Endothelial cell of umbilical vein (primary cell): ENCODE results near the gene ANP32A. TPM values are rescaled to one million over a fixed set of nuclear protein-coding genes. Genes with fewer than 3 reads are reported as not detected.
A peak's percentile ranks its signal among the peaks of the same experiment; 100 is the strongest.

Experiments
- BruUV-seq: library from RNA; stranded (reverse); fragments of 400-500 nt; replicated peaks from 2 replicates; lab custom pipeline; 2021; lab: Mats Ljungman, UMichigan
- CTCF ChIA-PET: fragments of 300-600, 350-600 bp; sonication (Branson Sonifier 250); formaldehyde crosslinking; loops from one replicate; lab custom pipeline; 2021; ENCODE audit warnings: antibody characterized with exemption, inconsistent platforms; lab: Charles Lee
- POLR2A ChIA-PET: fragments of 300-600, 350-600 bp; sonication (Branson Sonifier 250); formaldehyde crosslinking; loops from one replicate; lab custom pipeline; 2021; ENCODE audit warnings: antibody characterized with exemption, inconsistent platforms; lab: Charles Lee
- DNase-seq: peaks from one replicate; pipeline ENCODE4 v3.0.0-alpha.2; 2011; ENCODE audit warnings: low read depth, low spot score
- FAIRE-seq: peaks from 2 replicates; lab custom pipeline; 2011; peaks lifted over from hg19 to GRCh38; lab: Jason Lieb, UNC
- H2AFZ ChIP-seq: 2 replicates; pipeline ENCODE4 v1.6.0; 2012; ENCODE audit warnings: low read depth, low read length, control low read depth, inconsistent platforms
- H3K27ac ChIP-seq: 2 replicates; pipeline ENCODE4 v1.5.1; 2011; ENCODE audit warnings: low read depth, mild to moderate bottlenecking, control low read depth, low read length, moderate library complexity; ENCODE audit not compliant: insufficient read depth
- H3K27me3 ChIP-seq, 2 experiments: 2 replicates each; pipeline versions ENCODE4 v1.6.0 to v1.6.1; 2011; ENCODE audit warnings: low read length in 2 of 2, mixed read lengths in 1 of 2; ENCODE audit not compliant: control insufficient read depth in 2 of 2, insufficient read depth in 2 of 2
- H3K36me3 ChIP-seq, 2 experiments: 2 replicates in 1 of 2; 3 replicates in 1 of 2; pipeline ENCODE4 v1.5.1; 2011; ENCODE audit warnings: low read length in 2 of 2, mild to moderate bottlenecking in 1 of 2, moderate library complexity in 1 of 2; ENCODE audit not compliant: control insufficient read depth in 2 of 2, insufficient read depth in 2 of 2; ENCODE audit errors: extremely low read depth in 1 of 2
- H3K4me1 ChIP-seq: 3 replicates; pipeline ENCODE4 v1.5.1; 2011; ENCODE audit warnings: mild to moderate bottlenecking, low read length; ENCODE audit not compliant: control insufficient read depth, insufficient read depth; ENCODE audit errors: extremely low read depth
- H3K4me2 ChIP-seq: 2 replicates; pipeline ENCODE4 v1.6.1; 2011; ENCODE audit warnings: low read length, control low read depth, mixed read lengths; ENCODE audit not compliant: insufficient read depth
- H3K4me3 ChIP-seq, 3 experiments: fragments of 200-600 bp in 1 of 3; sonication (generic), shearing (Covaris generic) in 1 of 3; replicated peaks in 1 of 3; 2 replicates each; pipeline ENCODE4 v1.5.1; 2011 to 2016; ENCODE audit warnings: control low read depth in 3 of 3, low read length in 3 of 3, mild to moderate bottlenecking in 2 of 3, inconsistent platforms in 1 of 3, low read depth in 1 of 3, moderate library complexity in 1 of 3; ENCODE audit not compliant: insufficient read depth in 1 of 3
- H3K79me2 ChIP-seq: 2 replicates; pipeline ENCODE4 v1.6.0; 2012; ENCODE audit warnings: low read length, inconsistent platforms; ENCODE audit not compliant: control insufficient read depth, insufficient read depth
- H3K9ac ChIP-seq: replicated peaks from 2 replicates; pipeline ENCODE3; 2011; ENCODE audit warnings: low read length, control low read depth; ENCODE audit not compliant: insufficient read depth; ENCODE audit errors: extremely low read depth
- H3K9me1 ChIP-seq: replicated peaks from 3 replicates; pipeline ENCODE4 v1.6.0; 2011; ENCODE audit warnings: mild to moderate bottlenecking, low read length; ENCODE audit not compliant: control insufficient read depth, insufficient read depth; ENCODE audit errors: extremely low read depth
- H3K9me3 ChIP-seq: replicated peaks from 2 replicates; pipeline ENCODE4 v1.5.1; 2012; ENCODE audit warnings: low read length, inconsistent platforms; ENCODE audit not compliant: control insufficient read depth, insufficient read depth
- H4K20me1 ChIP-seq: replicated peaks from 2 replicates; pipeline ENCODE3; 2011; ENCODE audit warnings: mild to moderate bottlenecking, low read length; ENCODE audit not compliant: control insufficient read depth, insufficient read depth; ENCODE audit errors: extremely low read depth
- CTCF ChIP-seq, 2 donors: IDR thresholded peaks; 1 replicate in 1 of 2; 2 replicates in 1 of 2; pipeline ENCODE4 v1.5.1; 2011; ENCODE audit warnings: low read length in 2 of 2, mild to moderate bottlenecking in 2 of 2, moderate library complexity in 2 of 2, control low read depth in 1 of 2, inconsistent platforms in 1 of 2, low read depth in 1 of 2; ENCODE audit not compliant: insufficient read depth in 1 of 2; ENCODE audit errors: extremely low read depth in 1 of 2
- EZH2 ChIP-seq: IDR thresholded peaks from 2 replicates; pipeline ENCODE4 v1.6.1; 2012; ENCODE audit warnings: borderline replicate concordance, low read depth, mild to moderate bottlenecking, moderate library complexity, low read length, inconsistent platforms; ENCODE audit not compliant: severe bottlenecking
- FOS ChIP-seq: IDR thresholded peaks from 2 replicates; pipeline ENCODE4 v1.6.1; 2011; ENCODE audit warnings: mild to moderate bottlenecking, low read length, moderate library complexity, borderline replicate concordance; ENCODE audit not compliant: insufficient read depth
- GATA2 ChIP-seq: IDR thresholded peaks from 2 replicates; pipeline ENCODE4 v1.7.0; 2011; ENCODE audit warnings: low read depth, mild to moderate bottlenecking, moderate library complexity, mixed read lengths, low read length; ENCODE audit not compliant: insufficient read length, insufficient read depth
- JUN ChIP-seq: IDR thresholded peaks from 2 replicates; pipeline ENCODE4 v1.6.1; 2011; ENCODE audit warnings: borderline replicate concordance, low read depth; ENCODE audit not compliant: insufficient read length, insufficient read depth
- MAX ChIP-seq: IDR thresholded peaks from 2 replicates; pipeline ENCODE4 v1.6.1; 2011; ENCODE audit not compliant: insufficient read depth, insufficient read length
- POLR2A ChIP-seq: IDR thresholded peaks from 2 replicates; pipeline ENCODE4 v1.6.1; 2012; ENCODE audit warnings: low read depth, mild to moderate bottlenecking, control low read depth, low read length
- POLR2AphosphoS5 ChIP-seq: IDR thresholded peaks from 2 replicates; pipeline ENCODE4 v1.6.1; 2012; ENCODE audit warnings: low read depth, mild to moderate bottlenecking, control low read depth, low read length, moderate library complexity; ENCODE audit not compliant: insufficient read depth
- dilution Hi-C: fragments of 300-500 bp; cut with MboI; formaldehyde crosslinking; loops from one replicate; pipeline ENCODE4 v1.15.0; 2019; ENCODE audit warnings: low sequenced_read_pairs; ENCODE audit not compliant: extremely low pct_ligation_motif_present
- intact Hi-C: fragments of 100-400 bp; cut with micrococcal nuclease; formaldehyde crosslinking; loops from one replicate; pipeline ENCODE4 v1.10.0; 2022
- polyA plus RNA-seq, 4 experiments: library from polyadenylated mRNA; depleted of rRNA in 3 of 4; stranded (reverse) in 3 of 4; unstranded in 1 of 4; fragments of >200 nt; gene quantifications; 2 replicates each; pipeline versions ENCODE4 v1.2.1 to v1.2.3, GENCODE V29; 2011 to 2012; ENCODE audit warnings: missing spikeins in 1 of 4
- total RNA-seq: library from RNA; stranded (reverse); gene quantifications from 2 replicates; pipeline ENCODE4 v1.2.3, GENCODE V29; 2021

ANP32A gene
- total and polyA plus RNA-seq, 2 donors (not counting 3 experiments of a cell fraction or from before 2014, with no cell fraction given), result 37.9 to 169 TPM

- Histone ChIP-seq H3K9ac (no peak overlapping the region), H3K4me1 (peaks cover 14% of the 10 kb centered on the region), H2AFZ (no peak overlapping the region), H3K9me3 (no peaks in the 10 kb centered on the region), H3K9me1 (no peaks in the 10 kb centered on the region), H3K4me3 (no peak overlapping the region), H4K20me1 (no peaks in the 10 kb centered on the region), H3K79me2 (no peaks in the 10 kb centered on the region), H3K27me3 (no peaks in the 10 kb centered on the region), H3K36me3 (peaks cover 14 to 38% of the 10 kb centered on the region in 2 experiments), H3K27ac (peak overlapping the region; percentile 68), H3K4me2 (no peak overlapping the region)
- DNase-seq (no peak), FAIRE-seq (no peak)
- ChIA-PET POLR2A (no interaction called here), CTCF (interaction anchor here (1.1 to 3.5 kb wide), 4 partner anchors 46 to 93 kb away, joined by 3 to 45 read pairs (median 9); no protein-coding TSS in a partner anchor)
- dilution Hi-C loops (no loop called here), intact Hi-C loops (loop anchor here (1.0 to 2.0 kb wide), 4 partner anchors 13 to 93 kb away; no protein-coding TSS in a partner anchor)
- no TSS peak for BruUV-seq
- TF ChIP-seq GATA2 (no peak), POLR2A (no peak), JUN (no peak), POLR2AphosphoS5 (no peak), FOS (no peak), CTCF (IDR thresholded peaks at IDR 0.05; ENCODE audit: extremely low read depth in 1 of 2, insufficient read depth in 1 of 2, low read depth in 1 of 2, low read length in 2 of 2) (no peak), EZH2 (no peak), MAX (no peak)
Measured at GRCh38 chr15:68782589-68783161, 38.0 kb downstream of the ANP32A start.
